GM12878 (cell line): ENCODE data around the gene CD1D. TPM values are rescaled to one million over a fixed set of nuclear protein-coding genes. Genes with fewer than 3 reads are reported as not detected.

Experiments used
- ATAC-seq: fragments of 200-7000 bp; cut with Tn5 transposase; 3 replicates; pipeline ENCODE4 v1.9.1; 2020; ENCODE audit warnings: mild to moderate bottlenecking, moderate library complexity
- BruUV-seq: library from RNA; stranded (reverse); fragments of 400-500 nt; replicated peaks from 2 replicates; lab custom pipeline; 2021; lab: Mats Ljungman, UMichigan
- CTCF ChIA-PET: fragments of 300-600 bp; sonication (Branson Sonifier 250); formaldehyde crosslinking; extraction: SDS; loops from one replicate; lab custom pipeline; 2021; ENCODE audit warnings: inconsistent platforms; lab: Yijun Ruan, JAX
- POLR2A ChIA-PET: fragments of 350-600 bp; formaldehyde crosslinking; extraction: SDS; loops from one replicate; lab custom pipeline; 2021; ENCODE audit warnings: inconsistent platforms; lab: Charles Lee
- RAD21 ChIA-PET: fragments of 300-600 bp; sonication (Branson Sonifier 250); formaldehyde crosslinking; loops from one replicate; lab custom pipeline; 2023; ENCODE audit warnings: antibody characterized with exemption; ENCODE audit not compliant: unreplicated experiment; lab: Charles Lee
- SMC1A ChIA-PET: fragments of 300-600 bp; sonication (Branson Sonifier 250); formaldehyde crosslinking; loops from one replicate; lab custom pipeline; 2023; ENCODE audit not compliant: unreplicated experiment, uncharacterized antibody; lab: Charles Lee
- DNase-seq: peaks from one replicate; pipeline ENCODE4 v3.0.0-alpha.2; 2011; ENCODE audit warnings: low read depth, low spot score
- FAIRE-seq: peaks from 3 replicates; lab custom pipeline; 2011; peaks lifted over from hg19 to GRCh38; lab: Jason Lieb, UNC
- H2AFZ ChIP-seq: 2 replicates; pipeline ENCODE4 v1.6.0; 2011; ENCODE audit warnings: low read depth, low read length, control low read depth; ENCODE audit not compliant: control insufficient read depth
- H3K27ac ChIP-seq: 2 replicates; pipeline ENCODE4 v1.5.1; 2011; ENCODE audit warnings: control low read depth; ENCODE audit not compliant: control insufficient read depth, insufficient read depth
- H3K27me3 ChIP-seq, 2 experiments: replicated peaks in 1 of 2; 2 replicates each; pipeline versions ENCODE4 v1.6.0 to v1.6.1; 2011; ENCODE audit warnings: low read length in 1 of 2; ENCODE audit not compliant: control insufficient read depth in 2 of 2, insufficient read depth in 2 of 2
- H3K36me3 ChIP-seq, 2 experiments: 2 replicates each; pipeline ENCODE4 v1.5.1; 2011; ENCODE audit warnings: low read length in 1 of 2; ENCODE audit not compliant: control insufficient read depth in 2 of 2, insufficient read depth in 2 of 2
- H3K4me1 ChIP-seq: 2 replicates; pipeline ENCODE4 v1.6.1; 2011; ENCODE audit warnings: mild to moderate bottlenecking, low read length, moderate library complexity, mixed read lengths; ENCODE audit not compliant: control insufficient read depth, insufficient read depth
- H3K4me2 ChIP-seq: 2 replicates; pipeline ENCODE4 v1.6.0; 2011; ENCODE audit warnings: control low read depth; ENCODE audit not compliant: control insufficient read depth, insufficient read depth
- H3K4me3 ChIP-seq: fragments of 200-600 bp; sonication (generic); 2 replicates; pipeline ENCODE4 v1.5.1; 2016
- H3K79me2 ChIP-seq: 2 replicates; pipeline ENCODE4 v1.6.0; 2011; ENCODE audit warnings: low read length; ENCODE audit not compliant: control insufficient read depth, insufficient read depth
- H3K9ac ChIP-seq: 2 replicates; pipeline ENCODE4 v1.8.0; 2011; ENCODE audit warnings: low read length, control low read depth, mixed read lengths; ENCODE audit not compliant: control insufficient read depth, insufficient read depth
- H3K9me3 ChIP-seq: replicated peaks from 3 replicates; pipeline ENCODE4 v1.5.1; 2011; ENCODE audit warnings: mild to moderate bottlenecking, low read length; ENCODE audit not compliant: control insufficient read depth, insufficient read depth
- H4K20me1 ChIP-seq: 2 replicates; pipeline ENCODE4 v1.6.0; 2011; ENCODE audit not compliant: control insufficient read depth, insufficient read depth
- CHD4 ChIP-seq: fragments of 200-600 bp; sonication (generic); IDR thresholded peaks from 2 replicates; pipeline ENCODE4 v1.6.1; 2016; ENCODE audit warnings: mild to moderate bottlenecking
- CUX1 ChIP-seq: IDR thresholded peaks from 2 replicates; pipeline ENCODE4 v1.6.1; 2012; ENCODE audit warnings: improper control_type of control experiment, low read depth, low read length; ENCODE audit not compliant: insufficient replicate concordance
- E2F8 ChIP-seq: fragments of 450-650 bp; IDR thresholded peaks from 2 replicates; pipeline ENCODE4 v1.6.1; 2018; ENCODE audit warnings: mild to moderate bottlenecking, low read depth, moderate library complexity; ENCODE audit not compliant: partially characterized antibody
- EZH2 ChIP-seq: IDR thresholded peaks from 2 replicates; pipeline ENCODE4 v1.6.1; 2012; ENCODE audit warnings: low read depth, mild to moderate bottlenecking, control low read depth, inconsistent platforms, low read length, borderline replicate concordance; ENCODE audit not compliant: control insufficient read depth
- HDAC6 ChIP-seq: fragments of 200-600 bp; sonication (generic); IDR thresholded peaks from one replicate; pipeline ENCODE4 v1.8.0; 2017; ENCODE audit warnings: antibody characterized with exemption; ENCODE audit not compliant: unreplicated experiment
- MEF2B ChIP-seq: fragments of 450-650 bp; IDR thresholded peaks from 2 replicates; pipeline ENCODE4 v1.6.1; 2018; ENCODE audit warnings: mild to moderate bottlenecking, moderate library complexity; ENCODE audit not compliant: partially characterized antibody, poor library complexity, severe bottlenecking
- MXI1 ChIP-seq: fragments of 150-350 bp; IDR thresholded peaks from 2 replicates; pipeline ENCODE4 v1.6.1; 2011; ENCODE audit warnings: low read depth, mild to moderate bottlenecking, inconsistent platforms, low read length, improper control_type of control experiment
- PBX3 ChIP-seq: IDR thresholded peaks from 2 replicates; pipeline ENCODE4 v1.6.1; 2011; ENCODE audit warnings: mild to moderate bottlenecking, low read depth, low read length, moderate library complexity; ENCODE audit not compliant: insufficient replicate concordance
- POU2F2 ChIP-seq: IDR thresholded peaks from 3 replicates; pipeline ENCODE4 v1.6.1; 2011; ENCODE audit warnings: low read depth, mild to moderate bottlenecking, low read length, borderline replicate concordance
- RFX5 ChIP-seq: IDR thresholded peaks from 2 replicates; pipeline ENCODE4 v1.6.1; 2011; ENCODE audit warnings: low read depth, low read length, improper control_type of control experiment
- SMC3 ChIP-seq: IDR thresholded peaks from 2 replicates; pipeline ENCODE4 v1.6.1; 2011; ENCODE audit warnings: low read length, improper control_type of control experiment, borderline replicate concordance
- YBX1 ChIP-seq: fragments of 450-650 bp; IDR thresholded peaks from 2 replicates; pipeline ENCODE4 v1.6.1; 2016; ENCODE audit warnings: antibody characterized with exemption
- WGBS: methylation state at CpG from one replicate; pipeline ENCODE4 v1.1.6; 2016; ENCODE audit warnings: low lambda C conversion rate; ENCODE audit not compliant: insufficient replicate concordance, insufficient coverage; ENCODE audit errors: missing lambda C conversion rate; 5-methylcytosine and 5-hydroxymethylcytosine counted together
- in situ Hi-C: fragments of 300-500 bp; cut with MboI; formaldehyde crosslinking; loops from 9 replicates; pipeline ENCODE4 v1.14.3; 2018; ENCODE audit warnings: mixed read lengths
- intact Hi-C: fragments of 100-400 bp; cut with micrococcal nuclease; formaldehyde crosslinking; loops from one replicate; pipeline ENCODE4 v1.14.2; 2022; ENCODE audit not compliant: unreplicated experiment
- polyA plus RNA-seq, 11 experiments: library from polyadenylated mRNA; depleted of rRNA in 4 of 11; unstranded in 6 of 11; stranded (reverse) in 5 of 11; fragments of >200 nt; fragmentation: Nextera tagmentation in 4 of 11; fragmentation: Illumina TruSeq in 1 of 11; extraction: Ambion mirVana in 4 of 11; extraction: Trizol in 1 of 11; gene quantifications; 1 replicate in 1 of 11; 2 replicates in 10 of 11; pipeline versions ENCODE4 v1.2.1 to v1.2.3, GENCODE V29; 2011 to 2016; ENCODE audit warnings: inconsistent platforms in 2 of 11, missing spikeins in 2 of 11, low read depth in 1 of 11
- total RNA-seq, 4 experiments: library from RNA; depleted of rRNA in 3 of 4; stranded (reverse); fragments of >200 nt in 3 of 4; fragmentation: Illumina TruSeq in 1 of 4; extraction: Trizol in 1 of 4; gene quantifications; 2 replicates each; pipeline versions ENCODE4 v1.2.1 to v1.2.3, GENCODE V29; 2013 to 2021

The CD1D gene
- total and polyA plus RNA-seq, 10 of the 15 experiments (the other 5 are each of a cell fraction or from before 2014, with no cell fraction given): 0.21 to 1.4 (median 0.73) TPM; not detected in 2

- no TSS peak for BruUV-seq
- no peak overlapping the region for H3K9ac ChIP-seq
- intact Hi-C loops: no loop called here
- no peak for DNase-seq
- FAIRE-seq: no peak
- H3K4me2 ChIP-seq: no peak overlapping the region
- TF ChIP-seq POU2F2 (no peak), YBX1 (no peak), CUX1 (no peak), EZH2 (no peak), MXI1 (no peak), MEF2B (no peak), HDAC6 (no peak), RFX5 (no peak), E2F8 (no peak), CHD4 (no peak), SMC3 (no peak), PBX3 (no peak)
- peaks cover 31% of the 10 kb centered on the region for H3K4me1 ChIP-seq
- no peak for ATAC-seq
- in situ Hi-C loops: no loop called here
- ChIA-PET RAD21 (interaction anchor here (1.8 kb wide), 1 partner anchor 26 kb away, joined by 7 read pairs; no protein-coding TSS in a partner anchor), SMC1A (interaction anchor here (0.7 to 2.7 kb wide), 6 partner anchors 14 to 152 kb away, joined by 3 to 10 read pairs (median 4); no protein-coding TSS in a partner anchor), CTCF (interaction anchor here (2.0 kb wide), 1 partner anchor 14 kb away, joined by 7 read pairs; no protein-coding TSS in a partner anchor), POLR2A (interaction anchor here (1.1 kb wide), 1 partner anchor 12 kb away, joined by 6 read pairs; no protein-coding TSS in a partner anchor)
- no peak overlapping the region for H3K27ac ChIP-seq
- WGBS: 51% methylated on average over 22 of the region's 34 CpGs
- no peaks in the 10 kb centered on the region for H3K36me3 ChIP-seq
- H3K9me3 ChIP-seq: no peaks in the 10 kb centered on the region; the same call in none of the 3 replicates
- no peak overlapping the region for H3K4me3 ChIP-seq
- H3K27me3 ChIP-seq: peaks cover 10 to 22% of the 10 kb centered on the region in 2 experiments
- no peaks in the 10 kb centered on the region for H3K79me2 ChIP-seq
- no peak overlapping the region for H2AFZ ChIP-seq
- H4K20me1 ChIP-seq: no peaks in the 10 kb centered on the region
Measured at GRCh38 chr1:158177700-158178450, 2.8 kb upstream of the CD1D start.
